Esophagus muscularis mucosa (tissue), 4 donors: ENCODE results near the gene NCOR1. TPM values are rescaled to one million over a fixed set of nuclear protein-coding genes. Genes with fewer than 3 reads are reported as not detected.
"Not testable (repeated sequence)": the region's sequence is repeated elsewhere in the genome, so short reads cannot be mapped to it uniquely, and the experiment has no call there.

Source experiments
- DNase-seq: peaks from one replicate; pipeline ENCODE4 v3.0.0-alpha.2; 2017; ENCODE audit errors: extremely low spot score
- H3K27ac ChIP-seq, 4 donors: fragments of 200-600 bp; sonication (generic); replicated peaks in 1 of 4; 1 replicate in 3 of 4; 2 replicates in 1 of 4; pipeline ENCODE4 v1.5.1; 2016 to 2019; ENCODE audit warnings: mild to moderate bottlenecking in 1 of 4
- H3K27me3 ChIP-seq, 4 donors: fragments of 200-600 bp; sonication (generic); one replicate each; pipeline versions ENCODE4 v1.5.1 to v1.6.0; 2016 to 2019
- H3K36me3 ChIP-seq, 4 donors: fragments of 200-600 bp; sonication (generic); one replicate each; pipeline ENCODE4 v1.5.1; 2016 to 2019
- H3K4me1 ChIP-seq, 4 donors: fragments of 200-600 bp; sonication (generic); one replicate each; pipeline ENCODE4 v1.5.1; 2016 to 2019
- H3K4me3 ChIP-seq, 4 donors: fragments of 200-600 bp; sonication (generic); 1 replicate in 2 of 4; 2 replicates in 2 of 4; pipeline ENCODE4 v1.5.1; 2016 to 2019; ENCODE audit warnings: mild to moderate bottlenecking in 4 of 4, moderate library complexity in 1 of 4
- H3K9me3 ChIP-seq, 4 donors: fragments of 200-600 bp; sonication (generic); 1 replicate in 3 of 4; 2 replicates in 1 of 4; pipeline ENCODE4 v1.5.1; 2016 to 2019
- CTCF ChIP-seq, 3 experiments: fragments of 200-600 bp in 2 of 3; fragments of 450-650 bp in 1 of 3; sonication (generic) in 2 of 3; IDR thresholded peaks; one replicate each; pipeline ENCODE4 v1.5.1; 2017 to 2019; ENCODE audit warnings: antibody characterized with exemption in 3 of 3, mild to moderate bottlenecking in 2 of 3, moderate library complexity in 1 of 3
- EP300 ChIP-seq: sonication (generic); formaldehyde crosslinking; IDR thresholded peaks from one replicate; pipeline ENCODE4 v1.6.1; 2017; ENCODE audit warnings: antibody characterized with exemption
- POLR2A ChIP-seq: fragments of 450-650 bp; IDR thresholded peaks from one replicate; pipeline ENCODE4 v1.6.1; 2017; ENCODE audit warnings: antibody characterized with exemption, moderate library complexity, mild to moderate bottlenecking, low read depth
- POLR2AphosphoS5 ChIP-seq, 2 donors: sonication (generic); formaldehyde crosslinking; IDR thresholded peaks; one replicate each; pipeline ENCODE4 v1.6.1; 2017; ENCODE audit warnings: antibody characterized with exemption in 2 of 2
- WGBS: methylation state at CpG from one replicate; pipeline ENCODE4 v1.1.5; 2018; 5-methylcytosine and 5-hydroxymethylcytosine counted together
- intact Hi-C: fragments of 100-400 bp; cut with DNase I; formaldehyde crosslinking; loops from one replicate; pipeline ENCODE4 v1.15.1; 2023
- total RNA-seq, 4 donors: library from RNA; depleted of rRNA; stranded (reverse); fragments of >200 nt; gene quantifications; one replicate each; pipeline versions ENCODE4 v1.1.0 to v1.2.1, GENCODE V29; 2016

Gene NCOR1
- total RNA-seq, 4 donors from 2014 or later: 100 to 123 (median 109) TPM

GRCh38 chr17:16239931-16240330, 24.6 kb upstream of the NCOR1 start:
- no peaks in the 10 kb centered on the region for H3K27me3 ChIP-seq
- H3K4me3 ChIP-seq: no peak overlapping the region
- no peaks in the 10 kb centered on the region for H3K4me1 ChIP-seq
- H3K27ac ChIP-seq: no peak overlapping the region
- peaks cover 0 to 16% (median 2%) of the 10 kb centered on the region in 4 donors for H3K36me3 ChIP-seq
- no peak for TF ChIP-seq POLR2A
- no peak for DNase-seq
- H3K9me3 ChIP-seq: no peaks in the 10 kb centered on the region
- WGBS: 98% methylated on average over 3 of the region's 3 CpGs
- intact Hi-C loops: no loop called here

- WGBS: 100% methylated on average over 1 of the region's 1 CpG
- H3K4me1 ChIP-seq: no peaks in the 10 kb centered on the region
- H3K27ac ChIP-seq: no peak overlapping the region
- no peak overlapping the region for H3K4me3 ChIP-seq
- intact Hi-C loops: no loop called here
- TF ChIP-seq POLR2A (no peak), POLR2AphosphoS5 (IDR thresholded peaks at IDR 0.05) (no peak), CTCF (IDR thresholded peaks at IDR 0.05) (no peak), EP300 (no peak)
- H3K9me3 ChIP-seq: no peaks in the 10 kb centered on the region
- H3K36me3 ChIP-seq: peaks cover 6 to 19% (median 10%) of the 10 kb centered on the region in 4 donors
- DNase-seq: no peak
- no peaks in the 10 kb centered on the region for H3K27me3 ChIP-seq
Measured at GRCh38 chr17:16232391-16232790, 17.1 kb upstream of the NCOR1 start.

- H3K9me3 ChIP-seq, H3K4me1 ChIP-seq, intact Hi-C loops, H3K27ac ChIP-seq, H3K4me3 ChIP-seq, H3K27me3 ChIP-seq, DNase-seq, H3K36me3 ChIP-seq: not testable (repeated sequence)
- 94% methylated on average over 8 of the region's 8 CpGs for WGBS
Measured at GRCh38 chr17:16229912-16230561, 14.7 kb upstream of the NCOR1 start.

- intact Hi-C loops: no loop called here
- TF ChIP-seq EP300: no peak
- TF ChIP-seq POLR2A: no peak
- TF ChIP-seq POLR2AphosphoS5 (IDR thresholded peaks at IDR 0.05): no peak
- TF ChIP-seq CTCF (IDR thresholded peaks at IDR 0.05): no peak
- Histone ChIP-seq H3K27me3 (no peaks in the 10 kb centered on the region), H3K4me3 (no peak overlapping the region), H3K9me3 (no peaks in the 10 kb centered on the region), H3K27ac (no peak overlapping the region), H3K36me3 (peaks cover 0 to 14% (median 0%) of the 10 kb centered on the region in 4 donors), H3K4me1 (peaks cover 10 to 26% (median 15%) of the 10 kb centered on the region in 4 donors)
- DNase-seq: no peak
- 92% methylated on average over 3 of the region's 3 CpGs for WGBS
Measured at GRCh38 chr17:16222406-16222805, 7.1 kb upstream of the NCOR1 start.

GRCh38 chr17:16217002-16217635, 1.8 kb upstream of the NCOR1 start, which contains the start of gene PIGL:
PIGL (plus strand) TSS chr17:16217210; CDS start chr17:16217227, 17 bp downstream.
- Histone ChIP-seq H3K36me3 (peaks cover 0 to 10% (median 0%) of the 10 kb centered on the region in 4 donors), H3K27me3 (no peaks in the 10 kb centered on the region), H3K27ac (peak within 1 kb of the TSS; percentile 91 to 99 (median 96)), H3K4me3 (peak within 1 kb of the TSS; percentile 91 to 99 (median 99)), H3K9me3 (no peaks in the 10 kb centered on the region), H3K4me1 (peaks cover 43 to 55% (median 53%) of the 10 kb centered on the region in 4 donors)
- peak; percentile 97 for DNase-seq
- peak; percentile 79 to 95 for TF ChIP-seq POLR2AphosphoS5 (IDR thresholded peaks at IDR 0.05)
- TF ChIP-seq EP300: no peak
- no peak for TF ChIP-seq POLR2A
- TF ChIP-seq CTCF (IDR thresholded peaks at IDR 0.05): peak in 1 of 3 experiments; percentile 13
- intact Hi-C loops: loop anchor here (2.0 to 10.0 kb wide), 2 partner anchors 70 to 138 kb away; partner anchors contain the start of gene CENPV
- 1% methylated on average over 15 of the region's 29 CpGs for WGBS

- peak overlapping the region; percentile 91 to 99 (median 99) for H3K4me3 ChIP-seq
- H3K9me3 ChIP-seq, H3K27me3 ChIP-seq, DNase-seq, H3K36me3 ChIP-seq: not testable (repeated sequence)
- H3K4me1 ChIP-seq: peaks cover 43 to 62% (median 59%) of the 10 kb centered on the region in 4 donors
- 76% methylated on average over 35 of the region's 38 CpGs for WGBS
- intact Hi-C loops: loop anchor here (2.0 to 10.0 kb wide), 2 partner anchors 70 to 138 kb away; partner anchors contain the start of gene CENPV
- H3K27ac ChIP-seq: peak overlapping the region; percentile 91 to 99 (median 96)
Measured at GRCh38 chr17:16216341-16217001, 1.1 kb upstream of the NCOR1 start.
